Measurements from ENCODE around the gene ZNF729. TPM values are rescaled to one million over a fixed set of nuclear protein-coding genes. Genes with fewer than 3 reads are reported as not detected.

Gene ZNF729
- total and polyA plus RNA-seq, 2 of the 13 experiments (the other 11 are each of a cell fraction or from before 2014, with no cell fraction given) = not detected

DNA sequence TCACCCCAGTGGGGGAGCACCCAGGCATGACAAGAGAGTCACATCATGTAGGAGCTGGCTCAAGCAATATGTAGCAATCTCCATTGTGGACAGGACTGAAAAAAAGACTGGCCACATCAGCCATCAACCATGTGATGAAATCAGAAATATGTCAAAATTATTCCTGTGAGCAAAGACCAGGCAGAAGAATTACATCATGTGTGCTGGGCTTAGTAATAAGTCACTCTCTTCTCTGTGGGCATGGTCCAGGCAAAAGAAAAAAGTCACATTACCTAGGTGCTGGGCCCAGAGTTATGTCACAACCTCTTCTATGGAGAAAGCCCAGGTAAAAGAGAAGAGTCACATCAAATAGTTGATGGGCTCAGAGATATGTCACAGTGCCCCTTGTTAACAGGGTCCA lies 28.3 kb upstream of the ZNF729 start:
- in situ Hi-C loops (cut with HindIII; ENCODE audit: extremely low pct_ligation_motif_present, low pct_unique_long_range_greater_than_20kb) = no loop called here
- ATAC-seq (no peak), FAIRE-seq (no peak), DNase-seq (ENCODE audit: low spot score) (no peak)
- peaks cover 91% of the 10 kb centered on the region for H3K9me3 ChIP-seq (ENCODE audit: low read length)
- ChIA-PET POLR2A (no interaction called here), CTCF (ENCODE audit: low intra/inter-chr PET ratio, low total read pairs) (no interaction called here)
- H3K27ac ChIP-seq (ENCODE audit: extremely low read length, insufficient read depth, low read length) = no peak overlapping the region
- H4K20me1 ChIP-seq (ENCODE audit: insufficient read depth, low read length) = no peaks in the 10 kb centered on the region
- intact Hi-C loops (cut with micrococcal nuclease; ENCODE audit: unreplicated experiment) = no loop called here
- no peaks in the 10 kb centered on the region for H3K79me2 ChIP-seq (ENCODE audit: insufficient read depth, low read length)
- H3K27me3 ChIP-seq (ENCODE audit: control insufficient read depth in 1 of 2, insufficient read depth in 2 of 2, low read length in 2 of 2) = no peaks in the 10 kb centered on the region
- H2AFZ ChIP-seq (ENCODE audit: low read length) = no peak overlapping the region
- H3K9ac ChIP-seq (ENCODE audit: insufficient read depth, low read depth, low read length) = no peak overlapping the region
- no peak overlapping the region for H3K4me3 ChIP-seq (replicated peaks in 1 of 3; ENCODE audit: insufficient read depth in 1 of 3, low read depth in 2 of 3, low read length in 3 of 3)
- H3K36me3 ChIP-seq (replicated peaks in 1 of 2; ENCODE audit: control insufficient read depth in 1 of 2, insufficient read depth in 2 of 2, low read length in 2 of 2) = no peaks in the 10 kb centered on the region
- no peak overlapping the region for H3K4me2 ChIP-seq (ENCODE audit: low read depth, low read length)
- TF ChIP-seq, protein P1, sequence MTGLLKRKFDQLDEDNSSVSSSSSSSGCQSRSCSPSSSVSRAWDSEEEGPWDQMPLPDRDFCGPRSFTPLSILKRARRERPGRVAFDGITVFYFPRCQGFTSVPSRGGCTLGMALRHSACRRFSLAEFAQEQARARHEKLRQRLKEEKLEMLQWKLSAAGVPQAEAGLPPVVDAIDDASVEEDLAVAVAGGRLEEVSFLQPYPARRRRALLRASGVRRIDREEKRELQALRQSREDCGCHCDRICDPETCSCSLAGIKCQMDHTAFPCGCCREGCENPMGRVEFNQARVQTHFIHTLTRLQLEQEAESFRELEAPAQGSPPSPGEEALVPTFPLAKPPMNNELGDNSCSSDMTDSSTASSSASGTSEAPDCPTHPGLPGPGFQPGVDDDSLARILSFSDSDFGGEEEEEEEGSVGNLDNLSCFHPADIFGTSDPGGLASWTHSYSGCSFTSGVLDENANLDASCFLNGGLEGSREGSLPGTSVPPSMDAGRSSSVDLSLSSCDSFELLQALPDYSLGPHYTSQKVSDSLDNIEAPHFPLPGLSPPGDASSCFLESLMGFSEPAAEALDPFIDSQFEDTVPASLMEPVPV (CRISPR knock-in tag; IDR thresholded peaks at IDR 0.05) = no peak
- TF ChIP-seq KLF9 (CRISPR knock-in tag; IDR thresholded peaks at IDR 0.05; ENCODE audit: low read depth) (no peak), NAIF1 (CRISPR knock-in tag; IDR thresholded peaks at IDR 0.05; ENCODE audit: borderline replicate concordance) (no peak), ZNF34 (CRISPR knock-in tag; IDR thresholded peaks at IDR 0.05; ENCODE audit: borderline replicate concordance) (no peak), ZNF552 (CRISPR knock-in tag; IDR thresholded peaks at IDR 0.05; ENCODE audit: borderline replicate concordance) (no peak), ZNF296 (CRISPR knock-in tag; conservative IDR thresholded peaks at IDR 0.05) (no peak), LCORL (IDR thresholded peaks at IDR 0.05) (no peak), LCORL (CRISPR knock-in tag; IDR thresholded peaks at IDR 0.05) (no peak), ZNF816 (CRISPR knock-in tag; IDR thresholded peaks at IDR 0.05; ENCODE audit: borderline replicate concordance) (no peak)
- TF ChIP-seq, protein P2, sequence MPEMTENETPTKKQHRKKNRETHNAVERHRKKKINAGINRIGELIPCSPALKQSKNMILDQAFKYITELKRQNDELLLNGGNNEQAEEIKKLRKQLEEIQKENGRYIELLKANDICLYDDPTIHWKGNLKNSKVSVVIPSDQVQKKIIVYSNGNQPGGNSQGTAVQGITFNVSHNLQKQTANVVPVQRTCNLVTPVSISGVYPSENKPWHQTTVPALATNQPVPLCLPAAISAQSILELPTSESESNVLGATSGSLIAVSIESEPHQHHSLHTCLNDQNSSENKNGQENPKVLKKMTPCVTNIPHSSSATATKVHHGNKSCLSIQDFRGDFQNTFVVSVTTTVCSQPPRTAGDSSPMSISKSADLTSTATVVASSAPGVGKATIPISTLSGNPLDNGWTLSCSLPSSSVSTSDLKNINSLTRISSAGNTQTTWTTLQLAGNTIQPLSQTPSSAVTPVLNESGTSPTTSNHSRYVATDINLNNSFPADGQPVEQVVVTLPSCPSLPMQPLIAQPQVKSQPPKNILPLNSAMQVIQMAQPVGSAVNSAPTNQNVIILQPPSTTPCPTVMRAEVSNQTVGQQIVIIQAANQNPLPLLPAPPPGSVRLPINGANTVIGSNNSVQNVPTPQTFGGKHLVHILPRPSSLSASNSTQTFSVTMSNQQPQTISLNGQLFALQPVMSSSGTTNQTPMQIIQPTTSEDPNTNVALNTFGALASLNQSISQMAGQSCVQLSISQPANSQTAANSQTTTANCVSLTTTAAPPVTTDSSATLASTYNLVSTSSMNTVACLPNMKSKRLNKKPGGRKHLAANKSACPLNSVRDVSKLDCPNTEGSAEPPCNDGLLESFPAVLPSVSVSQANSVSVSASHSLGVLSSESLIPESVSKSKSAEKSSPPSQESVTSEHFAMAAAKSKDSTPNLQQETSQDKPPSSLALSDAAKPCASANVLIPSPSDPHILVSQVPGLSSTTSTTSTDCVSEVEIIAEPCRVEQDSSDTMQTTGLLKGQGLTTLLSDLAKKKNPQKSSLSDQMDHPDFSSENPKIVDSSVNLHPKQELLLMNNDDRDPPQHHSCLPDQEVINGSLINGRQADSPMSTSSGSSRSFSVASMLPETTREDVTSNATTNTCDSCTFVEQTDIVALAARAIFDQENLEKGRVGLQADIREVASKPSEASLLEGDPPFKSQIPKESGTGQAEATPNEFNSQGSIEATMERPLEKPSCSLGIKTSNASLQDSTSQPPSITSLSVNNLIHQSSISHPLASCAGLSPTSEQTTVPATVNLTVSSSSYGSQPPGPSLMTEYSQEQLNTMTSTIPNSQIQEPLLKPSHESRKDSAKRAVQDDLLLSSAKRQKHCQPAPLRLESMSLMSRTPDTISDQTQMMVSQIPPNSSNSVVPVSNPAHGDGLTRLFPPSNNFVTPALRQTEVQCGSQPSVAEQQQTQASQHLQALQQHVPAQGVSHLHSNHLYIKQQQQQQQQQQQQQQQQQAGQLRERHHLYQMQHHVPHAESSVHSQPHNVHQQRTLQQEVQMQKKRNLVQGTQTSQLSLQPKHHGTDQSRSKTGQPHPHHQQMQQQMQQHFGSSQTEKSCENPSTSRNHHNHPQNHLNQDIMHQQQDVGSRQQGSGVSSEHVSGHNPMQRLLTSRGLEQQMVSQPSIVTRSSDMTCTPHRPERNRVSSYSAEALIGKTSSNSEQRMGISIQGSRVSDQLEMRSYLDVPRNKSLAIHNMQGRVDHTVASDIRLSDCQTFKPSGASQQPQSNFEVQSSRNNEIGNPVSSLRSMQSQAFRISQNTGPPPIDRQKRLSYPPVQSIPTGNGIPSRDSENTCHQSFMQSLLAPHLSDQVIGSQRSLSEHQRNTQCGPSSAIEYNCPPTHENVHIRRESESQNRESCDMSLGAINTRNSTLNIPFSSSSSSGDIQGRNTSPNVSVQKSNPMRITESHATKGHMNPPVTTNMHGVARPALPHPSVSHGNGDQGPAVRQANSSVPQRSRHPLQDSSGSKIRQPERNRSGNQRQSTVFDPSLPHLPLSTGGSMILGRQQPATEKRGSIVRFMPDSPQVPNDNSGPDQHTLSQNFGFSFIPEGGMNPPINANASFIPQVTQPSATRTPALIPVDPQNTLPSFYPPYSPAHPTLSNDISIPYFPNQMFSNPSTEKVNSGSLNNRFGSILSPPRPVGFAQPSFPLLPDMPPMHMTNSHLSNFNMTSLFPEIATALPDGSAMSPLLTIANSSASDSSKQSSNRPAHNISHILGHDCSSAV (CRISPR knock-in tag; IDR thresholded peaks at IDR 0.05; ENCODE audit: borderline replicate concordance) = no peak
- TF ChIP-seq, protein P3, sequence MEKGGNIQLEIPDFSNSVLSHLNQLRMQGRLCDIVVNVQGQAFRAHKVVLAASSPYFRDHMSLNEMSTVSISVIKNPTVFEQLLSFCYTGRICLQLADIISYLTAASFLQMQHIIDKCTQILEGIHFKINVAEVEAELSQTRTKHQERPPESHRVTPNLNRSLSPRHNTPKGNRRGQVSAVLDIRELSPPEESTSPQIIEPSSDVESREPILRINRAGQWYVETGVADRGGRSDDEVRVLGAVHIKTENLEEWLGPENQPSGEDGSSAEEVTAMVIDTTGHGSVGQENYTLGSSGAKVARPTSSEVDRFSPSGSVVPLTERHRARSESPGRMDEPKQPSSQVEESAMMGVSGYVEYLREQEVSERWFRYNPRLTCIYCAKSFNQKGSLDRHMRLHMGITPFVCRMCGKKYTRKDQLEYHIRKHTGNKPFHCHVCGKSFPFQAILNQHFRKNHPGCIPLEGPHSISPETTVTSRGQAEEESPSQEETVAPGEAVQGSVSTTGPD (CRISPR knock-in tag; IDR thresholded peaks at IDR 0.05) = no peak
- BruUV-seq (replicated peaks) = no TSS peak
- H3K4me1 ChIP-seq (ENCODE audit: insufficient read depth, low read length) = no peaks in the 10 kb centered on the region

All from HepG2 (cell line).